ENCODE data around the gene ZC3H7B. TPM values are rescaled to one million over a fixed set of nuclear protein-coding genes. Genes with fewer than 3 reads are reported as not detected.
A peak's percentile ranks its signal among the peaks of the same experiment; 100 is the strongest.

ZC3H7B gene
- total and polyA plus RNA-seq, 12 donors = 31.2 to 133 (median 77.6) TPM

GRCh38 chr22:41330169-41330568, 28.8 kb downstream of the ZC3H7B start:
- Histone ChIP-seq H3K36me3 (replicated peaks in 1 of 2) (peaks cover 0 to 82% of the 10 kb centered on the region in 2 donors), H3K27me3 (no peaks in the 10 kb centered on the region), H3K4me1 (replicated peaks in 1 of 2) (no peaks in the 10 kb centered on the region), H3K9me3 (replicated peaks in 1 of 3) (no peaks in the 10 kb centered on the region), H3K27ac (no peak overlapping the region), H3K4me3 (no peak overlapping the region)
- no peak for TF ChIP-seq POLR2A (IDR thresholded peaks at IDR 0.05)
- TF ChIP-seq, protein P1, sequence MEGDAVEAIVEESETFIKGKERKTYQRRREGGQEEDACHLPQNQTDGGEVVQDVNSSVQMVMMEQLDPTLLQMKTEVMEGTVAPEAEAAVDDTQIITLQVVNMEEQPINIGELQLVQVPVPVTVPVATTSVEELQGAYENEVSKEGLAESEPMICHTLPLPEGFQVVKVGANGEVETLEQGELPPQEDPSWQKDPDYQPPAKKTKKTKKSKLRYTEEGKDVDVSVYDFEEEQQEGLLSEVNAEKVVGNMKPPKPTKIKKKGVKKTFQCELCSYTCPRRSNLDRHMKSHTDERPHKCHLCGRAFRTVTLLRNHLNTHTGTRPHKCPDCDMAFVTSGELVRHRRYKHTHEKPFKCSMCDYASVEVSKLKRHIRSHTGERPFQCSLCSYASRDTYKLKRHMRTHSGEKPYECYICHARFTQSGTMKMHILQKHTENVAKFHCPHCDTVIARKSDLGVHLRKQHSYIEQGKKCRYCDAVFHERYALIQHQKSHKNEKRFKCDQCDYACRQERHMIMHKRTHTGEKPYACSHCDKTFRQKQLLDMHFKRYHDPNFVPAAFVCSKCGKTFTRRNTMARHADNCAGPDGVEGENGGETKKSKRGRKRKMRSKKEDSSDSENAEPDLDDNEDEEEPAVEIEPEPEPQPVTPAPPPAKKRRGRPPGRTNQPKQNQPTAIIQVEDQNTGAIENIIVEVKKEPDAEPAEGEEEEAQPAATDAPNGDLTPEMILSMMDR (IDR thresholded peaks at IDR 0.05) = no peak
- intact Hi-C loops (cut with DNase I) = no loop called here
- DNase-seq = no peak
- 80 to 94% (median 88%) methylated on average over 7 of the region's 7 CpGs for WGBS, 4 donors

DNA sequence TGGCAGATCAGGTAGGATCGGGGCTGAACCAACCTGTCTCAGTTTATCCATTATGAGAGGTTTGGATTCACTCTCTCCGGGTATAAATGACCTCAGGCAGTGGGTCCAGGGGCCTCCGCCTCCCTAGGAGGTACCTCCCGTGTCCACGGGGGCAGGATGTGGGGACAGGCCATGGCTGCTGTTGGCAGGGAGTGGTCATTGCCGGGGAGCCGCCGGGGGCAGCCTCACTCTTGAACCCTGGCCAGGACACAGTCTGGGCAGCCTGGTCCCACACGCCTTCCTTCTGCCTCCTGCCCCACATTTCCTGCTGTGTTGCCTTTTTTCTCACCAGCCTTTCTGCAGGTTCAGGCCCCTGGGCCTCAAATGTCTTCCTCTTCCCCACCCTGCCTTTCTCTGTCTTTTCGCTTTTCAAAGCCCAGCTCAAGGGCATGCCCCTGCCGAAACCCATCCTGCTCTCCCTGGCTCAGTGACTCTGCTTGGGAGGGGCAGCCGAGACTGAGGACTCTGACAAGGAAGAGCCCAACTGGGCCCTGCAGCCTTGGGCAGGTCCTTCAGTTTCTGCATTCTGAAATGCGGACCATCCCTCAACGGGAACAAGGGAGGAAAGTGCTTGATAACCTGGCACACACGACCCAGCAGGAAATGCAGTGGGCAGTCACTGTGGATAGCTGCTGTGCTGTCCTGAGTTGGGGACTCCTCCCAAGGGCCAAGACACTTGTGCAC, 31.1 kb downstream of the ZC3H7B start:
- TF ChIP-seq, protein P1 (IDR thresholded peaks at IDR 0.05) = no peak
- WGBS, 4 donors = 57 to 80% (median 71%) methylated on average over 13 to 15 of the region's 15 CpGs
- no peak overlapping the region for H3K4me3 ChIP-seq
- no peaks in the 10 kb centered on the region for H3K4me1 ChIP-seq (replicated peaks in 1 of 2)
- no peak overlapping the region for H3K27ac ChIP-seq
- H3K36me3 ChIP-seq (replicated peaks in 1 of 2) = peaks cover 0 to 64% of the 10 kb centered on the region in 2 donors
- intact Hi-C loops (cut with DNase I) = no loop called here
- no peak for DNase-seq
- no peaks in the 10 kb centered on the region for H3K9me3 ChIP-seq (replicated peaks in 1 of 3)
- no peaks in the 10 kb centered on the region for H3K27me3 ChIP-seq

GRCh38 chr22:41333806-41334205, 32.5 kb downstream of the ZC3H7B start:
- Histone ChIP-seq H3K4me1 (replicated peaks in 1 of 2) (no peaks in the 10 kb centered on the region), H3K4me3 (no peak overlapping the region), H3K27ac (no peak overlapping the region), H3K9me3 (replicated peaks in 1 of 3) (no peaks in the 10 kb centered on the region), H3K36me3 (replicated peaks in 1 of 2) (peaks cover 0 to 53% of the 10 kb centered on the region in 2 donors), H3K27me3 (no peaks in the 10 kb centered on the region)
- no peak for DNase-seq
- 91 to 97% (median 96%) methylated on average over 3 of the region's 3 CpGs for WGBS, 4 donors
- TF ChIP-seq, protein P1 (IDR thresholded peaks at IDR 0.05) = no peak
- no peak for TF ChIP-seq POLR2A (IDR thresholded peaks at IDR 0.05)
- intact Hi-C loops (cut with DNase I) = no loop called here

DNA sequence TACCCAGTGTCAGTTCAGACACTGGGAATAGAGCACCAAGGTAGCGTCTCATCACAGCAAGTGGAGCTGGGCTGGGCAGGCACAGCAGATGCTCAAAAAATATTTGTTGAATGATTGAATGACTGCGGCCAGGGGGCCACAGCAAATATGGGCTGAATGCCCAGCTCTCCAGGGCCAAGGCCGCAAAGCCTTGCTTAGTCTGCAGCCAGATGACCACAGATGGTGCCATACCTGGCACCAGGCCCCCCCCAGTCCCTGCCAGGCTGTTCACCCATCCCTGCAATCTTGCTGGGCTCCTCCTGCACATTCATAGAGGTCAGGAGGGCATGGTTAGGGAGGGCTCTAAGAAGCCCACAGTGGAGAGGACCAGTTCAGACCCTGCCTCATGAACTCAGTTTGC, 32.9 kb downstream of the ZC3H7B start:
- peak in 5 of 7 donors; percentile 38 to 58 (median 50) for DNase-seq
- WGBS, 4 donors = 50 to 56% (median 53%) methylated on average over 3 of the region's 3 CpGs
- peaks cover 0 to 56% of the 10 kb centered on the region in 2 donors for H3K36me3 ChIP-seq (replicated peaks in 1 of 2)
- H3K9me3 ChIP-seq (replicated peaks in 1 of 3) = no peaks in the 10 kb centered on the region
- no peak overlapping the region for H3K4me3 ChIP-seq
- H3K27me3 ChIP-seq = no peaks in the 10 kb centered on the region
- no peak overlapping the region for H3K27ac ChIP-seq
- no peaks in the 10 kb centered on the region for H3K4me1 ChIP-seq (replicated peaks in 1 of 2)
- TF ChIP-seq, protein P1 (IDR thresholded peaks at IDR 0.05) = no peak
- TF ChIP-seq POLR2A (IDR thresholded peaks at IDR 0.05) = no peak
- intact Hi-C loops (cut with DNase I) = no loop called here
